ENCODE results near the gene PLRG1. TPM values are rescaled to one million over a fixed set of nuclear protein-coding genes. Genes with fewer than 3 reads are reported as not detected.

PLRG1 gene
- total RNA-seq, 1 donor from 2014 or later = 110 TPM

GRCh38 chr4:154507156-154507555 lies 43.0 kb downstream of the PLRG1 start:
- Mint-ChIP-seq H3K27me3 (peaks cover 28% of the 10 kb centered on the region), H3K27ac (no peak overlapping the region), H3K9me3 (no peaks in the 10 kb centered on the region), H3K4me3 (no peak overlapping the region), H3K4me1 (peaks cover under 1% of the 10 kb centered on the region), H3K36me3 (ENCODE audit: low read depth) (no peaks in the 10 kb centered on the region)
- ChIA-PET CTCF (interaction anchor here (0.7 to 4.3 kb wide), 7 partner anchors 16 to 177 kb away, joined by 3 to 43 read pairs (median 4); partner anchors contain the start of gene DCHS2), POLR2A (no interaction called here)
- DNase-seq = no peak
- ATAC-seq (ENCODE audit: low read depth) = no peak
- no peak for TF ChIP-seq CTCF (IDR thresholded peaks at IDR 0.05)
- intact Hi-C loops (cut with micrococcal nuclease) = loop anchor here (10.0 kb wide), 1 partner anchor 1162 kb away; the partner anchor contains the start of gene MND1

GRCh38 chr4:154506253-154506652 lies 43.9 kb downstream of the PLRG1 start:
- CTCF ChIA-PET = interaction anchor here (0.7 to 4.3 kb wide), 9 partner anchors 9 to 176 kb away, joined by 3 to 43 read pairs (median 4); partner anchors contain the start of gene DCHS2
- no peak for TF ChIP-seq CTCF (IDR thresholded peaks at IDR 0.05)
- no peak for DNase-seq

GRCh38 chr4:154503598-154503997 lies 46.6 kb downstream of the PLRG1 start:
- TF ChIP-seq CTCF (IDR thresholded peaks at IDR 0.05) = no peak
- H3K27me3 Mint-ChIP-seq = peaks cover 33% of the 10 kb centered on the region
- intact Hi-C loops (cut with micrococcal nuclease) = loop anchor here (10.0 kb wide), 1 partner anchor 1159 kb away; the partner anchor contains the start of gene MND1
- DNase-seq (no peak), ATAC-seq (ENCODE audit: low read depth) (no peak)
- CTCF ChIA-PET = interaction anchor here (0.8 to 2.0 kb wide), 4 partner anchors 12 to 173 kb away, joined by 3 to 9 read pairs (median 3); partner anchors contain the start of gene DCHS2
- H3K9me3 Mint-ChIP-seq = no peaks in the 10 kb centered on the region
- no peak overlapping the region for H3K27ac Mint-ChIP-seq
- H3K36me3 Mint-ChIP-seq (ENCODE audit: low read depth) = no peaks in the 10 kb centered on the region
- POLR2A ChIA-PET = no interaction called here
- no peaks in the 10 kb centered on the region for H3K4me1 Mint-ChIP-seq
- H3K4me3 Mint-ChIP-seq = no peak overlapping the region

More at GRCh38 chr4:154506253-154506652, 43.9 kb downstream of the PLRG1 start:
- intact Hi-C loops (cut with micrococcal nuclease) = loop anchor here (1.0 to 10.0 kb wide), 5 partner anchors 107 to 1161 kb away; partner anchors contain the start of gene MND1
- Mint-ChIP-seq H3K4me1 (no peaks in the 10 kb centered on the region), H3K36me3 (ENCODE audit: low read depth) (no peaks in the 10 kb centered on the region), H3K27me3 (peaks cover 30% of the 10 kb centered on the region), H3K27ac (no peak overlapping the region), H3K4me3 (no peak overlapping the region), H3K9me3 (no peaks in the 10 kb centered on the region)
- POLR2A ChIA-PET = no interaction called here
- no peak for ATAC-seq (ENCODE audit: low read depth)

GRCh38 chr4:154502111-154502510 lies 48.1 kb downstream of the PLRG1 start:
- intact Hi-C loops (cut with micrococcal nuclease) = loop anchor here (10.0 kb wide), 1 partner anchor 1157 kb away; the partner anchor contains the start of gene MND1
- POLR2A ChIA-PET = no interaction called here
- H3K9me3 Mint-ChIP-seq = no peaks in the 10 kb centered on the region
- H3K27me3 Mint-ChIP-seq = peaks cover 33% of the 10 kb centered on the region
- H3K27ac Mint-ChIP-seq = no peak overlapping the region
- no peak overlapping the region for H3K4me3 Mint-ChIP-seq
- no peak for DNase-seq
- H3K36me3 Mint-ChIP-seq (ENCODE audit: low read depth) = no peaks in the 10 kb centered on the region
- TF ChIP-seq CTCF (IDR thresholded peaks at IDR 0.05) = no peak
- H3K4me1 Mint-ChIP-seq = no peaks in the 10 kb centered on the region
- CTCF ChIA-PET = interaction anchor here (2.0 kb wide), 1 partner anchor 171 kb away, joined by 9 read pairs; no protein-coding TSS in a partner anchor
- ATAC-seq (ENCODE audit: low read depth) = no peak

- intact Hi-C loops (cut with micrococcal nuclease) = no loop called here
- H3K27ac Mint-ChIP-seq = no peak overlapping the region
Observed at GRCh38 chr4:154497889-154498288, 52.3 kb downstream of the PLRG1 start.

More at GRCh38 chr4:154497889-154498288, 52.3 kb downstream of the PLRG1 start:
- no peak for TF ChIP-seq CTCF (IDR thresholded peaks at IDR 0.05)
- H3K9me3 Mint-ChIP-seq = no peaks in the 10 kb centered on the region
- no peaks in the 10 kb centered on the region for H3K4me1 Mint-ChIP-seq
- ATAC-seq (ENCODE audit: low read depth) (no peak), DNase-seq (no peak)
- H3K4me3 Mint-ChIP-seq = no peak overlapping the region
- no peaks in the 10 kb centered on the region for H3K36me3 Mint-ChIP-seq (ENCODE audit: low read depth)
- H3K27me3 Mint-ChIP-seq = peaks cover 37% of the 10 kb centered on the region
- CTCF ChIA-PET = no interaction called here
- POLR2A ChIA-PET = no interaction called here
